ENCODE data around the gene ERC1. TPM values are rescaled to one million over a fixed set of nuclear protein-coding genes. Genes with fewer than 3 reads are reported as not detected.

ERC1 gene
- total RNA-seq, 2 donors from 2014 or later, result 26.9 to 41.9 TPM

DNA sequence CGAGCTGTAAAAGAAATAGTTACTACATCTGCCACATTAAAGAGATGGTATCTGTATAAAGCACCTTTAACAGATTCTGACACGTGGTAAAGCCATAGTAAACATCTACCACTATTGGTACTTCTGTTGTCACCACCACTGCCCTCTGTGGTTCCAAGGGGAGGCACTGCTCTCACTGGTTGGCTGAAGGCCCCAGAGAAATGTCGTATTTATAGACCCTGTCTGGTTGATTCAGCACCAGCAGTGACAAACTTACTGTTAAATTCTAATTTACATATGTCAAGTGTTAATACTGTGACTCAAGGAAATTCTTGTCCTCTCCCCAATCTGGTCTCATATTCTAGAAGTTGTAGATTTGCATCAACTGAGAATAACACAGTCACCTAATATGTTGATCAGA is 281.1 kb downstream of the ERC1 start:
- intact Hi-C loops (cut with DNase I), result no loop called here
- Histone ChIP-seq H3K9me3 (no peaks in the 10 kb centered on the region), H3K9ac (ENCODE audit: low read depth in 2 of 2, low read length in 2 of 2) (no peak overlapping the region), H3K4me3 (no peak overlapping the region), H3K27me3 (no peaks in the 10 kb centered on the region), H3K27ac (no peak overlapping the region), H3K4me1 (no peaks in the 10 kb centered on the region), H3K36me3 (no peaks in the 10 kb centered on the region)
- TF ChIP-seq, protein P1, sequence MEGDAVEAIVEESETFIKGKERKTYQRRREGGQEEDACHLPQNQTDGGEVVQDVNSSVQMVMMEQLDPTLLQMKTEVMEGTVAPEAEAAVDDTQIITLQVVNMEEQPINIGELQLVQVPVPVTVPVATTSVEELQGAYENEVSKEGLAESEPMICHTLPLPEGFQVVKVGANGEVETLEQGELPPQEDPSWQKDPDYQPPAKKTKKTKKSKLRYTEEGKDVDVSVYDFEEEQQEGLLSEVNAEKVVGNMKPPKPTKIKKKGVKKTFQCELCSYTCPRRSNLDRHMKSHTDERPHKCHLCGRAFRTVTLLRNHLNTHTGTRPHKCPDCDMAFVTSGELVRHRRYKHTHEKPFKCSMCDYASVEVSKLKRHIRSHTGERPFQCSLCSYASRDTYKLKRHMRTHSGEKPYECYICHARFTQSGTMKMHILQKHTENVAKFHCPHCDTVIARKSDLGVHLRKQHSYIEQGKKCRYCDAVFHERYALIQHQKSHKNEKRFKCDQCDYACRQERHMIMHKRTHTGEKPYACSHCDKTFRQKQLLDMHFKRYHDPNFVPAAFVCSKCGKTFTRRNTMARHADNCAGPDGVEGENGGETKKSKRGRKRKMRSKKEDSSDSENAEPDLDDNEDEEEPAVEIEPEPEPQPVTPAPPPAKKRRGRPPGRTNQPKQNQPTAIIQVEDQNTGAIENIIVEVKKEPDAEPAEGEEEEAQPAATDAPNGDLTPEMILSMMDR (IDR thresholded peaks at IDR 0.05), result no peak
- DNase-seq, result no peak

DNA sequence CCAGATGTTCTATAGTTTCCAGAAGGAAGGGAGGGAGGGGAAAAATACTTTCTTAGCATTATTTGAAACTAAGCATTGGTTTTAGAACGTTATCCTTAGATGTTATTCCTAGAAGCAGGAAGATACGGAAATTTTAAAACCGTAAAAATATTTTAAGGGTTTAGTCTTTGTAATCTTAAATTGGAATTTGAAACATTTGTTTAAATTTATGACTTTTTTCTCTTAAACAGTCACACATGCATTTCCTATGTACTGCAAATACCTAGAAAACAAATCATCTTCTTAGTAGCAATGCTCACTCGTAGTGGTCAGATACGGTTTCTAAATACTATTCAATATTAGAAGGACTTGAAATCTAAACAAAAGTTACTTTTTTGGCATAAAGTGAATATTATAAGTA is 282.0 kb downstream of the ERC1 start:
- H3K4me1 ChIP-seq, result no peaks in the 10 kb centered on the region
- no peak for DNase-seq
- H3K36me3 ChIP-seq, result no peaks in the 10 kb centered on the region
- TF ChIP-seq, protein P1 (IDR thresholded peaks at IDR 0.05), result no peak
- no peaks in the 10 kb centered on the region for H3K9me3 ChIP-seq
- H3K4me3 ChIP-seq, result no peak overlapping the region
- H3K27me3 ChIP-seq, result no peaks in the 10 kb centered on the region
- intact Hi-C loops (cut with DNase I), result no loop called here
- H3K27ac ChIP-seq, result no peak overlapping the region
- no peak overlapping the region for H3K9ac ChIP-seq (ENCODE audit: low read depth in 2 of 2, low read length in 2 of 2)

DNA sequence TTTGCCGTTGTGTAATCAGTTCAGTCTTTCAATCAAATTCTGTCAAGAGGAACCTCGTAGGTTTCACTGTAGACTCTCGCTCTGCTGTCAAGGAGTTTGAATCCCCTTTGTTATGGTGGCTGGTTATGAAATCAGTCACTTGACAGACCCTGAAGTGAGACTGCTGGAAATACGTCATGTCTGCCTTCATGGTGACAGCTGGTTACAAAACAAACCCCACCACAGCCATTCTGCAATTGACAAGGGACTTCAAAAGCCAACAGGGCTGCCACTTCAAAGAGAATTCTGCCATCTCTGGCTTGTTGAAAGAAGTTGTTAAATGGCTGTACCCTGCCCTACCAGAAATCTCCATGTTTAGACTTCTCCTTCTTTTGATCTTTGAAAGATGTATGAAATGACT is 286.9 kb downstream of the ERC1 start:
- DNase-seq, result no peak
- H3K27ac ChIP-seq, result no peak overlapping the region
- no peaks in the 10 kb centered on the region for H3K4me1 ChIP-seq
- H3K9me3 ChIP-seq, result no peaks in the 10 kb centered on the region
- intact Hi-C loops (cut with DNase I), result no loop called here
- TF ChIP-seq, protein P1 (IDR thresholded peaks at IDR 0.05), result no peak
- H3K36me3 ChIP-seq, result no peaks in the 10 kb centered on the region
- H3K9ac ChIP-seq (ENCODE audit: low read depth in 2 of 2, low read length in 2 of 2), result no peak overlapping the region
- no peaks in the 10 kb centered on the region for H3K27me3 ChIP-seq
- no peak overlapping the region for H3K4me3 ChIP-seq

- no peak overlapping the region for H3K27ac ChIP-seq
- no peak overlapping the region for H3K4me3 ChIP-seq
- DNase-seq, result no peak
- H3K9ac ChIP-seq (ENCODE audit: low read depth in 2 of 2, low read length in 2 of 2), result no peak overlapping the region
- no peaks in the 10 kb centered on the region for H3K9me3 ChIP-seq
- H3K36me3 ChIP-seq, result no peaks in the 10 kb centered on the region
- no peaks in the 10 kb centered on the region for H3K4me1 ChIP-seq
- intact Hi-C loops (cut with DNase I), result no loop called here
- TF ChIP-seq, protein P1 (IDR thresholded peaks at IDR 0.05), result no peak
- no peaks in the 10 kb centered on the region for H3K27me3 ChIP-seq
Observed at GRCh38 chr12:1279050-1279449, 288.0 kb downstream of the ERC1 start.

DNA sequence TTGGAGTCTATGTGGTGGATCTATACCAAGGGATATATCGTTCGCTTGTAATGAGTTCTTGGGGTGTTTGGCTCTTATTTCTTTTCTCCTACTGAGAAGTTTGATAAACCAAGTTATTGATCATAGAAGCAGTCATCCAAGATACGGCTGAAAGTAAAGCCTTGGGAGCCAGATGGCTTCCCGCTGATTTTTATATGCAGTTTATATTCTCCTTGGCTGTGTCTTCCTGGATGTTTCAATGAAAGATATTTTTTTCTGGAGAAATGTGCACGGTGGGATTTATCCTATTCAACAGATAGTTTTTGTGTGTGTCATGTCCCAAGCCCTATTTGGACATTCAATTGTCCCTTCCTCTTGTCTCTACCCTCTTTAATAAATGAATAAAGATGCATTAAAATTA is 289.0 kb downstream of the ERC1 start:
- H3K27me3 ChIP-seq, result no peaks in the 10 kb centered on the region
- TF ChIP-seq, protein P1 (IDR thresholded peaks at IDR 0.05), result no peak
- intact Hi-C loops (cut with DNase I), result loop anchor here (10.0 kb wide), 1 partner anchor 305 kb away; no protein-coding TSS in a partner anchor

More for the DNA sequence above, 289.0 kb downstream of the ERC1 start:
- H3K27ac ChIP-seq, result no peak overlapping the region
- H3K9me3 ChIP-seq, result no peaks in the 10 kb centered on the region
- DNase-seq, result no peak
- no peak overlapping the region for H3K9ac ChIP-seq (ENCODE audit: low read depth in 2 of 2, low read length in 2 of 2)
- H3K36me3 ChIP-seq, result no peaks in the 10 kb centered on the region
- no peaks in the 10 kb centered on the region for H3K4me1 ChIP-seq
- H3K4me3 ChIP-seq, result no peak overlapping the region

All from colonic mucosa (tissue), 4 donors.